H1 (cell line): Measurements from ENCODE around the gene CCL3. TPM values are rescaled to one million over a fixed set of nuclear protein-coding genes. Genes with fewer than 3 reads are reported as not detected.

Experiments used
- CTCF ChIA-PET: fragments of 300-600 bp; sonication (Branson Sonifier 250); formaldehyde crosslinking; loops from one replicate; lab custom pipeline; 2021; ENCODE audit not compliant: partially characterized antibody; lab: Charles Lee
- POLR2A ChIA-PET: fragments of 300-600 bp; sonication (Branson Sonifier 250); formaldehyde crosslinking; loops from one replicate; lab custom pipeline; 2021; ENCODE audit warnings: inconsistent platforms; ENCODE audit not compliant: partially characterized antibody; lab: Charles Lee
- DNase-seq, 2 experiments: peaks; one replicate each; pipeline versions ENCODE4 v3.0.0 to v3.0.0-alpha.2; 2010 to 2022; ENCODE audit warnings: low spot score in 2 of 2, low read depth in 1 of 2, mixed read lengths in 1 of 2
- FAIRE-seq: peaks from 2 replicates; lab custom pipeline; 2011; peaks lifted over from hg19 to GRCh38; lab: Jason Lieb, UNC
- H2AFZ ChIP-seq: 2 replicates; pipeline ENCODE4 v1.8.1; 2012; ENCODE audit warnings: low read length, inconsistent platforms
- H2AK5ac ChIP-seq: 2 replicates; pipeline ENCODE4 v1.6.1; 2013; ENCODE audit warnings: low read depth, low read length
- H2BK120ac ChIP-seq: replicated peaks from 2 replicates; pipeline ENCODE3; 2013; ENCODE audit warnings: low read depth, low read length, inconsistent platforms
- H2BK12ac ChIP-seq: 2 replicates; pipeline ENCODE4 v1.6.1; 2013; ENCODE audit warnings: low read depth, low read length
- H2BK15ac ChIP-seq: 2 replicates; pipeline ENCODE4 v1.6.1; 2013; ENCODE audit warnings: low read length
- H2BK20ac ChIP-seq: 2 replicates; pipeline ENCODE4 v1.6.1; 2013; ENCODE audit warnings: low read length
- H2BK5ac ChIP-seq: 2 replicates; pipeline ENCODE4 v1.6.1; 2013; ENCODE audit warnings: low read depth, low read length
- H3K14ac ChIP-seq: 2 replicates; pipeline ENCODE4 v1.6.1; 2013; ENCODE audit warnings: inconsistent platforms; ENCODE audit not compliant: insufficient read length
- H3K18ac ChIP-seq: 2 replicates; pipeline ENCODE4 v1.6.1; 2013; ENCODE audit warnings: low read length; ENCODE audit errors: extremely low read depth
- H3K23ac ChIP-seq: 2 replicates; pipeline ENCODE4 v1.6.1; 2013; ENCODE audit warnings: inconsistent platforms; ENCODE audit not compliant: insufficient read length
- H3K23me2 ChIP-seq: 2 replicates; pipeline ENCODE4 v1.6.1; 2013; ENCODE audit warnings: low read depth, low read length
- H3K27ac ChIP-seq: 2 replicates; pipeline ENCODE4 v1.6.1; 2011; ENCODE audit warnings: low read depth, low read length, inconsistent platforms
- H3K27me3 ChIP-seq, 4 experiments: replicated peaks in 1 of 4; 1 replicate in 1 of 4; 2 replicates in 3 of 4; pipeline versions ENCODE4 v1.6.1 to v1.8.1; 2011 to 2013; ENCODE audit warnings: low read length in 3 of 4, mild to moderate bottlenecking in 3 of 4, inconsistent platforms in 2 of 4, mixed read lengths in 2 of 4, moderate library complexity in 1 of 4; ENCODE audit not compliant: control insufficient read depth in 3 of 4, insufficient read depth in 3 of 4; ENCODE audit errors: extremely low read depth in 1 of 4
- H3K36me3 ChIP-seq, 4 experiments: 2 replicates each; pipeline versions ENCODE4 v1.6.1 to v1.8.1; 2011 to 2013; ENCODE audit warnings: mild to moderate bottlenecking in 4 of 4, low read length in 3 of 4, moderate library complexity in 2 of 4, control low read depth in 1 of 4, inconsistent platforms in 1 of 4; ENCODE audit not compliant: insufficient read depth in 4 of 4, control insufficient read depth in 2 of 4
- H3K4ac ChIP-seq: replicated peaks from 2 replicates; pipeline ENCODE3; 2013; ENCODE audit warnings: low read length, low read depth, mixed read lengths, inconsistent platforms; ENCODE audit not compliant: insufficient read length
- H3K4me1 ChIP-seq, 4 experiments: replicated peaks in 1 of 4; 1 replicate in 1 of 4; 2 replicates in 3 of 4; pipeline versions ENCODE4 v1.6.1 to v1.8.1; 2011 to 2013; ENCODE audit warnings: low read length in 3 of 4, inconsistent platforms in 2 of 4, mixed read lengths in 1 of 4; ENCODE audit not compliant: insufficient read depth in 4 of 4, control insufficient read depth in 3 of 4
- H3K4me2 ChIP-seq, 2 experiments: 2 replicates each; pipeline versions ENCODE4 v1.6.1 to v1.8.1; 2011 to 2013; ENCODE audit warnings: low read depth in 2 of 2, low read length in 2 of 2, control low read depth in 1 of 2, inconsistent platforms in 1 of 2, mild to moderate bottlenecking in 1 of 2; ENCODE audit not compliant: insufficient read depth in 1 of 2
- H3K4me3 ChIP-seq, 4 experiments: fragments of 200-600, 300-600 bp in 1 of 4; sonication (generic), shearing (Covaris generic), sonication (Bioruptor Twin) in 1 of 4; 2 replicates each; pipeline versions ENCODE4 v1.5.1 to v1.8.1; 2011 to 2016; ENCODE audit warnings: low read length in 4 of 4, low read depth in 3 of 4, control low read depth in 2 of 4, inconsistent platforms in 2 of 4, mild to moderate bottlenecking in 2 of 4, mixed read lengths in 1 of 4, moderate library complexity in 1 of 4; ENCODE audit not compliant: insufficient read depth in 2 of 4; ENCODE audit errors: extremely low read depth in 1 of 4
- H3K56ac ChIP-seq: replicated peaks from 2 replicates; pipeline ENCODE3; 2013; ENCODE audit warnings: low read depth, mild to moderate bottlenecking, mixed read lengths, low read length, inconsistent platforms; ENCODE audit not compliant: insufficient read length
- H3K79me1 ChIP-seq: 2 replicates; pipeline ENCODE4 v1.6.1; 2013; ENCODE audit warnings: low read depth, low read length, control low read depth
- H3K79me2 ChIP-seq, 2 experiments: 2 replicates each; pipeline versions ENCODE4 v1.6.1 to v1.8.1; 2012 to 2013; ENCODE audit warnings: low read length in 2 of 2, mild to moderate bottlenecking in 2 of 2, inconsistent platforms in 1 of 2; ENCODE audit not compliant: insufficient read depth in 2 of 2, control insufficient read depth in 1 of 2
- H3K9ac ChIP-seq, 4 experiments: replicated peaks in 1 of 4; 1 replicate in 1 of 4; 2 replicates in 3 of 4; pipeline versions ENCODE4 v1.6.1 to v1.8.1; 2011 to 2013; ENCODE audit warnings: low read depth in 3 of 4, low read length in 3 of 4, control low read depth in 2 of 4, mild to moderate bottlenecking in 2 of 4, moderate library complexity in 2 of 4, inconsistent platforms in 1 of 4; ENCODE audit errors: extremely low read depth in 1 of 4
- H3K9me3 ChIP-seq, 2 experiments: 2 replicates each; pipeline versions ENCODE4 v1.6.1 to v1.8.1; 2012 to 2013; ENCODE audit warnings: mild to moderate bottlenecking in 2 of 2, moderate library complexity in 2 of 2, control low read depth in 1 of 2, inconsistent platforms in 1 of 2, low read depth in 1 of 2, low read length in 1 of 2, mixed read lengths in 1 of 2; ENCODE audit not compliant: insufficient read depth in 2 of 2
- H4K20me1 ChIP-seq, 2 experiments: replicated peaks in 1 of 2; 2 replicates each; pipeline versions ENCODE3 to v1.8.1; 2011 to 2013; ENCODE audit warnings: inconsistent platforms in 2 of 2, low read length in 2 of 2, mild to moderate bottlenecking in 1 of 2; ENCODE audit not compliant: insufficient read depth in 2 of 2, control insufficient read depth in 1 of 2
- H4K5ac ChIP-seq: 2 replicates; pipeline ENCODE4 v1.6.1; 2013; ENCODE audit warnings: low read length, low read depth, mixed read lengths, inconsistent platforms; ENCODE audit not compliant: insufficient read length
- H4K8ac ChIP-seq: 2 replicates; pipeline ENCODE4 v1.8.0; 2013; ENCODE audit warnings: mild to moderate bottlenecking, moderate library complexity, low read length, inconsistent platforms; ENCODE audit not compliant: insufficient read depth; ENCODE audit errors: extremely low read depth
- H4K91ac ChIP-seq: replicated peaks from 2 replicates; pipeline ENCODE3; 2013; ENCODE audit warnings: low read length, mixed read lengths, inconsistent platforms; ENCODE audit not compliant: insufficient read length
- KDM4A ChIP-seq: IDR thresholded peaks from one replicate; pipeline ENCODE4 v1.7.1; 2012; ENCODE audit warnings: low read depth, mild to moderate bottlenecking, moderate library complexity, low read length, inconsistent platforms; ENCODE audit not compliant: severe bottlenecking
- WGBS, 2 experiments: shearing (Covaris generic) in 1 of 2; methylation state at CpG; one replicate each; pipeline versions ENCODE4 v1.1.6 to v1.1.7; 2013 to 2015; ENCODE audit warnings: low lambda C conversion rate in 2 of 2, mixed read lengths in 2 of 2, inconsistent platforms in 1 of 2, low coverage in 1 of 2, missing lambda C conversion rate in 1 of 2; ENCODE audit not compliant: insufficient replicate concordance in 2 of 2, insufficient coverage in 1 of 2, insufficient read length in 1 of 2; ENCODE audit errors: extremely low coverage in 1 of 2, missing lambda C conversion rate in 1 of 2; 5-methylcytosine and 5-hydroxymethylcytosine counted together
- long read RNA-seq, 2 experiments: library from RNA in 1 of 2; library from capped mRNA in 1 of 2; stranded (forward); transcript quantifications; one replicate each; pipeline ENCODE4 v2.0.0, GENCODE V29; 2021; ENCODE audit warnings: inconsistent platforms in 1 of 2
- polyA minus RNA-seq, 3 experiments: library from RNA; depleted of rRNA, polyadenylated mRNA; stranded (reverse); fragments of >200 nt; gene quantifications; 1 replicate in 2 of 3; 2 replicates in 1 of 3; pipeline ENCODE4 v1.2.3, GENCODE V29; 2011
- polyA plus RNA-seq, 7 experiments: library from polyadenylated mRNA; depleted of rRNA in 3 of 7; stranded (reverse) in 5 of 7; unstranded in 2 of 7; fragments of >200 nt in 5 of 7; fragments of 200-250 nt in 2 of 7; gene quantifications; 1 replicate in 5 of 7; 2 replicates in 1 of 7; 4 replicates in 1 of 7; pipeline versions ENCODE4 v1.2.1 to v1.2.3, GENCODE V29; 2011 to 2013; ENCODE audit warnings: missing spikeins in 2 of 7, mixed read lengths in 2 of 7
- total RNA-seq: library from RNA; stranded (reverse); fragmentation: NEBNext Ultra II Directional; extraction: Animal tissue kit (Norgen Biotek cat#: 25700); gene quantifications from 2 replicates; pipeline ENCODE4 v1.2.1, GENCODE V29; 2021
- TF ChIP-seq, protein P1 (sequence below): IDR thresholded peaks from 2 replicates; pipeline ENCODE4 v1.6.1; 2011; ENCODE audit warnings: low read depth, mild to moderate bottlenecking, low read length; ENCODE audit not compliant: insufficient read depth

CCL3 gene
- not detected in 2 replicates for total RNA-seq
- polyA plus RNA-seq (2011; rRNA removed), result not detected in 2 replicates
- polyA plus RNA-seq (2011; cell fraction: cytosol; rRNA removed), result not detected
- 0.07 TPM for polyA plus RNA-seq (2011; cell fraction: nucleus; rRNA removed)
- polyA plus RNA-seq (2012, experiment 1 of 2), result not detected in 4 replicates
- polyA plus RNA-seq (2012, experiment 2 of 2), result not detected
- not detected for polyA plus RNA-seq (2013, experiment 1 of 2)
- polyA plus RNA-seq (2013, experiment 2 of 2), result not detected
- not detected in 2 replicates for polyA minus RNA-seq (2011; rRNA and poly(A)+ RNA removed)
- not detected for polyA minus RNA-seq (2011; cell fraction: cytosol; rRNA and poly(A)+ RNA removed)
- polyA minus RNA-seq (2011; cell fraction: nucleus; rRNA and poly(A)+ RNA removed), result not detected
- long read RNA-seq, experiment 1, result 0 reads
- long read RNA-seq, experiment 2, result 0 reads

DNA sequence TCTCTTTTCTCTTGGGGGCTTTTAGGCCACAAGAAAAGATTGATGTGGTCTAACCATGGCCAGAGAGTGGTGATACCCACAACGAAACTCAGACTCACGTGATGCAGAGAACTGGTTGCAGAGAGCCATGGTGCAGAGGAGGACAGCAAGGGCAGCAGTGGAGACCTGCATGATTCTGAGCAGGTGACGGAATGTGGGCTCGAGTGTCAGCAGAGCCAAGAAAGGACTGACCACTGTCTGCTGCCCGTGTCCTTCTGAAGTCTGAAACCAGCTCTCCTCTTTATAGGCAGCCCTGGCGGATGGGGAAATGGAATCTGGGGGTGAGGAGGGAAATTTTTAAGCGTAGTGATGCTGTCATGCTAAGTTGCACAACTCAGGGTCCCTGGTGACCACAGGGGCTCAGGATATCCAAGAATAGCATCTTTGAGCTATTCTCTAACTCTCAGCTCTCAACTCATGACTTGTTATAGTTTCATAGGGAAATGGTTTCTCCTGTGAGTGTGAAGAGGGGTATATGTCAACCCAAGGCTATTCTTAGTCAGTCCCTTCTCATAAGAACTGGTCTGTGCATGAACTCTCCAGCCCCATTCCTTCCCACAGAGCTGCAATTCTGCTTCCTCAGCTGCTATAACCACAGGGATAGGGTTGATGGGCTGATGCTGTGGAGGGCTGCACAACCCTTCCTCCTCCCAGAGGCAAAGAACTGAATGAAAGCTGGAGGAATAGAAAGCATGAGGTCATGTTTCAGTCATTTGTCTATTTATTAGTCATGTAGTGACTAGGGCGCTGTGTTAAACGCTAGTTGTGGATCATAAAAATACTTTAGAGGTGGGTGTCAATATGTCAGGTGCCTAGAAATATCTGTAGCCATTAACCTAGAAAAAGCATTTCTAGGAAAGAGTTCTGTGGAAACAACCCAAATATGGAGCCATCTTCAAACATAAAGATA, at the start of gene CCL3:
Gene CCL3, minus strand, starts transcription at position 256 of the 949 bp plus-strand sequence. Its CDS starts 85 bp downstream, at position 171.
- H2BK15ac ChIP-seq, result no peak within 1 kb of the TSS
- H3K79me1 ChIP-seq, result no peaks in the 10 kb centered on the region
- H3K9me3 ChIP-seq, result no peaks in the 10 kb centered on the region
- H3K27me3 ChIP-seq, result no peaks in the 10 kb centered on the region
- TF ChIP-seq KDM4A, result no peak
- TF ChIP-seq, protein P1, sequence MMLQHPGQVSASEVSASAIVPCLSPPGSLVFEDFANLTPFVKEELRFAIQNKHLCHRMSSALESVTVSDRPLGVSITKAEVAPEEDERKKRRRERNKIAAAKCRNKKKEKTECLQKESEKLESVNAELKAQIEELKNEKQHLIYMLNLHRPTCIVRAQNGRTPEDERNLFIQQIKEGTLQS, result no peak
- H2AFZ ChIP-seq, result no peak within 1 kb of the TSS
- H2BK12ac ChIP-seq, result no peak within 1 kb of the TSS
- ChIA-PET CTCF (interaction anchor here (0.6 kb wide), 1 partner anchor 12 kb away, joined by 3 read pairs; no protein-coding TSS in a partner anchor), POLR2A (no interaction called here)
- H3K9ac ChIP-seq, result no peak within 1 kb of the TSS
- H3K4me3 ChIP-seq, result no peak within 1 kb of the TSS
- no peak within 1 kb of the TSS for H3K27ac ChIP-seq
- no peak within 1 kb of the TSS for H4K91ac ChIP-seq
- H2AK5ac ChIP-seq, result no peak within 1 kb of the TSS
- no peaks in the 10 kb centered on the region for H4K20me1 ChIP-seq
- no peak for DNase-seq
- no peak within 1 kb of the TSS for H2BK20ac ChIP-seq
- 92% methylated on average over 9 of the region's 9 CpGs; no CpG with 5 or more reads in 1 of the 2 experiments for WGBS, 2 experiments
- no peak within 1 kb of the TSS for H2BK120ac ChIP-seq
- H4K8ac ChIP-seq, result no peak within 1 kb of the TSS
- no peak within 1 kb of the TSS for H3K4me2 ChIP-seq
- H3K23me2 ChIP-seq, result no peaks in the 10 kb centered on the region
- no peak within 1 kb of the TSS for H3K4ac ChIP-seq
- H3K4me1 ChIP-seq, result no peaks in the 10 kb centered on the region; a peak in 1 of 7 replicates
- no peak within 1 kb of the TSS for H3K14ac ChIP-seq
- no peak within 1 kb of the TSS for H3K18ac ChIP-seq
- H2BK5ac ChIP-seq, result no peak within 1 kb of the TSS
- H3K56ac ChIP-seq, result no peak within 1 kb of the TSS
- H3K36me3 ChIP-seq, result no peaks in the 10 kb centered on the region
- no peaks in the 10 kb centered on the region for H3K79me2 ChIP-seq
- no peak within 1 kb of the TSS for H4K5ac ChIP-seq
- FAIRE-seq, result no peak
- H3K23ac ChIP-seq, result no peak within 1 kb of the TSS
